Mammary epithelial cell (primary cell): ENCODE measurements around the gene FEZ2.

Experiments used
- EZH2 ChIP-seq: IDR thresholded peaks from 2 replicates; pipeline ENCODE4 v1.6.1; 2012; ENCODE audit warnings: low read length, inconsistent platforms, borderline replicate concordance
- TF ChIP-seq, protein P1 (sequence below), 2 donors: IDR thresholded peaks in 1 of 2; conservative IDR thresholded peaks in 1 of 2; 2 replicates each; pipeline ENCODE4 v1.5.1; 2011 to 2012; ENCODE audit warnings: inconsistent platforms in 2 of 2, low read length in 2 of 2, mild to moderate bottlenecking in 2 of 2, control low read depth in 1 of 2, low read depth in 1 of 2; ENCODE audit not compliant: insufficient read depth in 1 of 2; ENCODE audit errors: extremely low read depth in 1 of 2

DNA sequence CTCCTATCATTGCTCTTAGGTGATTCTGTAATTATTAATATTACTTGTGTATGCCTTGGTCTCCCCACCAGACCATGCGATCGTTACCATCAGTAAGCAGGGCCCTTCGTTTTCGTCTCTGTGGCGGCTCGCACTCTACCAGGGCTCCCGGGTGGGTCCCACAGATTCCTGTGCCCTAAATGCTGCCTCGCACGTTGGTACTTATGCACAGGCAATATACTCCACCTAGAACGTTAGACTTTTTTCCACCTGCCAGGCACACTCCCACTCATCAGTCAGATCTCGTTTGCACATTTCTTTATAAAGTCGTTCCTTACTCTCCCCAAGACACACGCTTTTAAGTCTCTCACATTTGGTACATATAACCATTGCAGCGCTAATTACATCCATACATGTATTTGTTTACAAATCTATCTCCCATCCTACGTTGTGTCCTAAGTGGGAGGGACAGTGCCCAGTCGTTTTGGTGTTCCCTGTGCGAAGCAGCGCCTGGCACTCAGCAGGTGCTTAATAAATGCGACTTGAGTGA is 901 bp downstream of the FEZ2 start:
- no peak for TF ChIP-seq EZH2
- TF ChIP-seq, protein P1, sequence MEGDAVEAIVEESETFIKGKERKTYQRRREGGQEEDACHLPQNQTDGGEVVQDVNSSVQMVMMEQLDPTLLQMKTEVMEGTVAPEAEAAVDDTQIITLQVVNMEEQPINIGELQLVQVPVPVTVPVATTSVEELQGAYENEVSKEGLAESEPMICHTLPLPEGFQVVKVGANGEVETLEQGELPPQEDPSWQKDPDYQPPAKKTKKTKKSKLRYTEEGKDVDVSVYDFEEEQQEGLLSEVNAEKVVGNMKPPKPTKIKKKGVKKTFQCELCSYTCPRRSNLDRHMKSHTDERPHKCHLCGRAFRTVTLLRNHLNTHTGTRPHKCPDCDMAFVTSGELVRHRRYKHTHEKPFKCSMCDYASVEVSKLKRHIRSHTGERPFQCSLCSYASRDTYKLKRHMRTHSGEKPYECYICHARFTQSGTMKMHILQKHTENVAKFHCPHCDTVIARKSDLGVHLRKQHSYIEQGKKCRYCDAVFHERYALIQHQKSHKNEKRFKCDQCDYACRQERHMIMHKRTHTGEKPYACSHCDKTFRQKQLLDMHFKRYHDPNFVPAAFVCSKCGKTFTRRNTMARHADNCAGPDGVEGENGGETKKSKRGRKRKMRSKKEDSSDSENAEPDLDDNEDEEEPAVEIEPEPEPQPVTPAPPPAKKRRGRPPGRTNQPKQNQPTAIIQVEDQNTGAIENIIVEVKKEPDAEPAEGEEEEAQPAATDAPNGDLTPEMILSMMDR (conservative IDR thresholded peaks at IDR 0.05 in 1 of 2, IDR thresholded peaks at IDR 0.05 in 1 of 2; ENCODE audit: extremely low read depth in 1 of 2, insufficient read depth in 1 of 2, low read depth in 1 of 2, low read length in 2 of 2): no peak
